Measurements from ENCODE around the gene HLF. TPM values are rescaled to one million over a fixed set of nuclear protein-coding genes. Genes with fewer than 3 reads are reported as not detected.

Gene HLF
- polyA plus RNA-seq, 1 experiment = not detected

DNA sequence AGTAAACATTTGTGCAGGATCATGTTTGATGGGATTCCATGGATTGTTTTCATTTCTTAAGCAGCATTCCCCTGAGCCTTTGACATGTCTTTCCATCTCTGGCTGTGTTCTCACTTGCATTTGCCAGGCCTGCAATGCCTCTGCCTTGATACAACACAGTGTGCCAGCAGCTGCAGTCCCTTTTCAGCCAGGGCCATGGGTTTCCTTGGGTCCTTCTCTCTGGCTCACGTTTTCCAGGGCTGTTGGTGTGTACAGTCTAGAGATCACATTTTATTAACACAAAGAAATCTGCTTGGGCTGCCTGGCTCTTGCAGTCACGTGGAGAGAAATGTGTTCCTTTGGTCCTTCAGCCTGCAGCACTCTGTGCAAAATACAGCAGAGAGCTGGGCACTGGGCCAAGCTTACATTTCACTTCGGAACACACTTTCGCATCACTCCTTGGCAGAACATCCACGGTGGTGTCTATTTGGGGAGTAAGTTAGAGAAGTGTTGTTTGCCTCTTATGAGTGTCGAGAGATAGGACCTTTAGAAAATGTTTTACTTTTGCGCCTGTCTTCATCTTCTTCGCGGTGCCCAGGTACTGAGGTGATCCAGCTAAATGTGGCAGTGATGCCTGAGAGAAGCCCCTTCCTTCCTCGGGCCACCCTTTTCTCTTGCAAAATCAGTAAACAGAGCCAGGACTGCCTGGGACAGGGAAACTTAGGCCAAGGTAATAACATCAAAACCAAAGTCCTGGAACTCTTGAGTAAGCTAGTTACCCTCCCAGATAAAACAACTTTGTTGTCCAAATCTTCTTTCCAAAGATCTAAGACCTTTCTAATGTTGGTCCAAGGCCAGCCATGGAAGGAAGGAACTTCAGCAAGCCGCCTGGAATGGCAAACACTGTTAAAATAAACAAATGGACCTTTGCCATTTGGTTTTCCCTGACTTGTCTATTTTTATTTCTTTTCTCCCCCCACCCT is 20.9 kb downstream of the HLF start:
- TF ChIP-seq CTCF (IDR thresholded peaks at IDR 0.05; ENCODE audit: low read depth, low read length) = no peak
- Histone ChIP-seq H3K27me3 (ENCODE audit: control insufficient read depth, insufficient read depth, low read length) (no peaks in the 10 kb centered on the region), H3K9me3 (ENCODE audit: control insufficient read depth, insufficient read depth, low read length) (no peaks in the 10 kb centered on the region), H3K27ac (ENCODE audit: low read depth, low read length) (no peak overlapping the region), H3K4me3 (ENCODE audit: low read depth, low read length) (no peak overlapping the region)
- no peak for DNase-seq (ENCODE audit: low read depth, low spot score)
- CTCF ChIA-PET = interaction anchor here (0.6 to 1.3 kb wide), 2 partner anchors 10 to 292 kb away, joined by 3 read pairs; no protein-coding TSS in a partner anchor
- POLR2A ChIA-PET = no interaction called here

DNA sequence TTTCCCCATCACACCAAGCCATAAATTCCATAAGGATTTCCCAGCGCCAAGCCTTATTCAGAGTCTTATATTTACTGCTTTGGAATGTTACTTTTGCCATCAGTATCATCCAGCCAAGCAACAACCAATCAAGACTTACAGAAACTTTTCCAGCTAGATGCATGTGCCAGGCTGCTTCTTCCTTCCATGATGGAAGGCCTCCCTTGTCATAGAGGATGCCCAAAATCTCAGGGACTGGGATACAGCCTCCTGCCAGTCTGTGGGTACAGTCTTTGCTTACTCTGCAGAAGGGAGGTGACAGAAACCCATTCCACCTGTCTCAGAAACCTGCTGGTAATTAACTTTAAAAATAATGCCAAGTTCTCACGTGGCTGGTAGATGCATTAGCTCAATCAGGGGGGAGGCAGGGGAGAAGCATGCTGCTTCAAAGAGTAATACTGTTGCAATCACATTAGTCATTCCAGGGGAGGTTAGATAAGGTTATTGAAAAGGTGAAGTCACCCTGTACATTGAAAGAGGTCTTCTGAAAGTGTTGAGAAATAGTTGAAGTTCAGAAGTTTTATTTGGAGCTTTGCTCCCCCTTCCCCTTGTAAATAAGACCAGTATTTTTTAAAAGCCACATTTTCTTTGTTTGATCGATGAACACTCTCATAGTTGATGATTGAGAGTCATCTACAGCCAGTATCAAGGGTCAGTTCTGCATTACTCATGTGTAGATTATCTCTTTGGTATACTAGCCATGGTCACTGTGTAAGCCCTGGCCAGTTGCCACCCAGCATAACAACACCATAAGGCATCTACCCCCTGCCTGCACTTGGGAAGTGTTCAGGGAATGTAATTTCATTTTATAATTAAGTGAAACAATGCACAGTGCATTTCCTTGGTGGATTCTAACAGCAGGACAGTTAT is 22.2 kb downstream of the HLF start:
- no peaks in the 10 kb centered on the region for H3K9me3 ChIP-seq (ENCODE audit: control insufficient read depth, insufficient read depth, low read length)
- no peak for TF ChIP-seq CTCF (IDR thresholded peaks at IDR 0.05; ENCODE audit: low read depth, low read length)
- H3K27ac ChIP-seq (ENCODE audit: low read depth, low read length) = no peak overlapping the region
- CTCF ChIA-PET = no interaction called here
- POLR2A ChIA-PET = no interaction called here
- no peak overlapping the region for H3K4me3 ChIP-seq (ENCODE audit: low read depth, low read length)
- DNase-seq (ENCODE audit: low read depth, low spot score) = no peak
- H3K27me3 ChIP-seq (ENCODE audit: control insufficient read depth, insufficient read depth, low read length) = no peaks in the 10 kb centered on the region

- no peak for DNase-seq (ENCODE audit: low read depth, low spot score)
- ChIA-PET CTCF (interaction anchor here (0.8 to 1.9 kb wide), 3 partner anchors 14 to 295 kb away, joined by 3 to 8 read pairs (median 3); no protein-coding TSS in a partner anchor), POLR2A (no interaction called here)
- Histone ChIP-seq H3K9me3 (ENCODE audit: control insufficient read depth, insufficient read depth, low read length) (no peaks in the 10 kb centered on the region), H3K4me3 (ENCODE audit: low read depth, low read length) (no peak overlapping the region), H3K27ac (ENCODE audit: low read depth, low read length) (no peak overlapping the region), H3K27me3 (ENCODE audit: control insufficient read depth, insufficient read depth, low read length) (no peaks in the 10 kb centered on the region)
- no peak for TF ChIP-seq CTCF (IDR thresholded peaks at IDR 0.05; ENCODE audit: low read depth, low read length)
These were observed 23.8 kb downstream of the HLF start for GRCh38 chr17:55288356-55289105.

- H3K27ac ChIP-seq (ENCODE audit: low read depth, low read length) = no peak overlapping the region
- no peak overlapping the region for H3K4me3 ChIP-seq (ENCODE audit: low read depth, low read length)
- DNase-seq (ENCODE audit: low read depth, low spot score) = no peak
- no peaks in the 10 kb centered on the region for H3K9me3 ChIP-seq (ENCODE audit: control insufficient read depth, insufficient read depth, low read length)
- no peaks in the 10 kb centered on the region for H3K27me3 ChIP-seq (ENCODE audit: control insufficient read depth, insufficient read depth, low read length)
- TF ChIP-seq CTCF (IDR thresholded peaks at IDR 0.05; ENCODE audit: low read depth, low read length) = no peak
- ChIA-PET CTCF (interaction anchor here (0.8 to 1.9 kb wide), 3 partner anchors 14 to 296 kb away, joined by 3 to 8 read pairs (median 3); no protein-coding TSS in a partner anchor), POLR2A (no interaction called here)
These were observed 24.3 kb downstream of the HLF start for GRCh38 chr17:55289106-55289446.

All from AG04450 (cell line).